PC-9 (cell line): Measurements from ENCODE around the gene NCF4. TPM values are rescaled to one million over a fixed set of nuclear protein-coding genes. Genes with fewer than 3 reads are reported as not detected.

Experiments
- BruUV-seq: library from RNA; stranded (reverse); fragments of 400-500 nt; replicated peaks from 2 replicates; lab custom pipeline; 2021; lab: Mats Ljungman, UMichigan
- CTCF ChIA-PET: fragments of 300-600 bp; sonication (Branson Sonifier 250); formaldehyde crosslinking; loops from one replicate; lab custom pipeline; 2022; ENCODE audit warnings: antibody characterized with exemption; lab: Charles Lee
- POLR2A ChIA-PET: fragments of 300-600 bp; sonication (Branson Sonifier 250); formaldehyde crosslinking; loops from one replicate; lab custom pipeline; 2022; ENCODE audit warnings: antibody characterized with exemption; ENCODE audit not compliant: unreplicated experiment; lab: Charles Lee
- DNase-seq, 2 experiments: peaks; one replicate each; pipeline versions ENCODE4 v3.0.0 to v3.0.0-alpha.2; 2015 to 2022; ENCODE audit warnings: mixed read lengths in 1 of 2
- H2AFZ ChIP-seq: fragments of 200-600 bp; sonication (generic); 2 replicates; pipeline ENCODE4 v1.8.1; 2017; ENCODE audit warnings: antibody characterized with exemption
- H3F3A ChIP-seq: fragments of 200-600 bp; sonication (generic); 2 replicates; pipeline ENCODE4 v1.8.1; 2017; ENCODE audit warnings: antibody characterized with exemption, mild to moderate bottlenecking, low read depth; ENCODE audit not compliant: insufficient read depth
- H3K27ac ChIP-seq: fragments of 200-600 bp; sonication (generic); 2 replicates; pipeline ENCODE4 v1.6.1; 2016; ENCODE audit warnings: mixed run types
- H3K27me3 ChIP-seq: fragments of 200-600 bp; sonication (generic); 2 replicates; pipeline ENCODE4 v1.6.1; 2016; ENCODE audit warnings: low read depth, mixed run types; ENCODE audit not compliant: insufficient read depth
- H3K36me3 ChIP-seq: fragments of 200-600 bp; sonication (generic); 2 replicates; pipeline ENCODE4 v1.6.1; 2016; ENCODE audit warnings: low read depth, mixed run types
- H3K4me1 ChIP-seq: fragments of 200-600 bp; sonication (generic); replicated peaks from 2 replicates; pipeline ENCODE4 v1.6.1; 2016; ENCODE audit warnings: mixed run types; ENCODE audit not compliant: insufficient read depth
- H3K4me2 ChIP-seq: fragments of 200-600 bp; sonication (generic); 2 replicates; pipeline ENCODE4 v1.6.1; 2017; ENCODE audit warnings: mixed run types
- H3K4me3 ChIP-seq: fragments of 200-600 bp; sonication (generic); 2 replicates; pipeline ENCODE4 v1.6.1; 2016; ENCODE audit warnings: mixed run types
- H3K79me2 ChIP-seq: fragments of 200-600 bp; sonication (generic); 2 replicates; pipeline ENCODE4 v1.6.1; 2017; ENCODE audit warnings: low read depth, mixed run types
- H3K9me2 ChIP-seq: fragments of 200-600 bp; sonication (generic); 2 replicates; pipeline ENCODE4 v1.8.1; 2017; ENCODE audit warnings: mild to moderate bottlenecking; ENCODE audit not compliant: insufficient read depth
- H3K9me3 ChIP-seq: fragments of 200-600 bp; sonication (generic); 2 replicates; pipeline ENCODE4 v1.8.1; 2016; ENCODE audit warnings: low read depth; ENCODE audit not compliant: insufficient read depth
- H4K20me1 ChIP-seq: fragments of 200-600 bp; sonication (generic); 2 replicates; pipeline ENCODE4 v1.8.1; 2017; ENCODE audit not compliant: insufficient read depth
- CTCF ChIP-seq: fragments of 200-600 bp; sonication (generic); conservative IDR thresholded peaks from 2 replicates; pipeline ENCODE4 v1.6.1; 2017; ENCODE audit warnings: mixed run types, antibody characterized with exemption, mild to moderate bottlenecking, moderate library complexity
- EZH2 ChIP-seq: fragments of 200-600 bp; sonication (generic); IDR thresholded peaks from 2 replicates; pipeline ENCODE4 v1.8.0; 2017; ENCODE audit warnings: antibody characterized with exemption, low read depth
- intact Hi-C: fragments of 100-400 bp; cut with micrococcal nuclease; formaldehyde crosslinking; loops from one replicate; pipeline ENCODE4 v1.10.0; 2022; ENCODE audit not compliant: unreplicated experiment
- total RNA-seq: library from RNA; stranded (reverse); gene quantifications from 2 replicates; pipeline ENCODE4 v1.2.3, GENCODE V29; 2021

Gene NCF4
- total RNA-seq, 1 experiment from 2014 or later: 3.9 TPM

GRCh38 chr22:36862251-36863242, 1.7 kb downstream of the NCF4 start:
- intact Hi-C loops: no loop called here
- Histone ChIP-seq H3K9me3 (no peaks in the 10 kb centered on the region), H4K20me1 (no peaks in the 10 kb centered on the region), H3K27ac (no peak overlapping the region), H3F3A (no peaks in the 10 kb centered on the region), H3K36me3 (no peaks in the 10 kb centered on the region), H3K4me1 (peaks cover 21% of the 10 kb centered on the region), H3K27me3 (no peaks in the 10 kb centered on the region), H3K9me2 (no peaks in the 10 kb centered on the region), H3K79me2 (no peaks in the 10 kb centered on the region), H3K4me2 (no peak overlapping the region), H3K4me3 (no peak overlapping the region), H2AFZ (no peak overlapping the region)
- no peak for DNase-seq
- ChIA-PET POLR2A (interaction anchor here (0.6 kb wide), 1 partner anchor 81 kb away, joined by 3 read pairs; no protein-coding TSS in a partner anchor), CTCF (interaction anchor here (1.3 kb wide), 1 partner anchor 9 kb away, joined by 3 read pairs; no protein-coding TSS in a partner anchor)
- BruUV-seq: no TSS peak
- no peak for TF ChIP-seq EZH2

GRCh38 chr22:36863281-36863680, 2.5 kb downstream of the NCF4 start:
- intact Hi-C loops: no loop called here
- peaks cover 21% of the 10 kb centered on the region for H3K4me1 ChIP-seq
- H3K79me2 ChIP-seq: no peaks in the 10 kb centered on the region
- POLR2A ChIA-PET: no interaction called here
- H2AFZ ChIP-seq: no peak overlapping the region
- no peaks in the 10 kb centered on the region for H3K9me3 ChIP-seq
- no peaks in the 10 kb centered on the region for H3K27me3 ChIP-seq
- H3F3A ChIP-seq: no peaks in the 10 kb centered on the region
- no peaks in the 10 kb centered on the region for H3K9me2 ChIP-seq
- DNase-seq: no peak
- no peaks in the 10 kb centered on the region for H3K36me3 ChIP-seq
- TF ChIP-seq EZH2 (no peak), CTCF (no peak)
- no peak overlapping the region for H3K4me2 ChIP-seq
- H3K27ac ChIP-seq: no peak overlapping the region
- no peak overlapping the region for H3K4me3 ChIP-seq
- BruUV-seq: no TSS peak
- no peaks in the 10 kb centered on the region for H4K20me1 ChIP-seq
- CTCF ChIA-PET: no interaction called here

- Histone ChIP-seq H3K9me2 (no peaks in the 10 kb centered on the region), H4K20me1 (no peaks in the 10 kb centered on the region), H3K36me3 (no peaks in the 10 kb centered on the region), H3K4me1 (peaks cover 25% of the 10 kb centered on the region), H3F3A (no peaks in the 10 kb centered on the region), H3K79me2 (no peaks in the 10 kb centered on the region), H3K9me3 (no peaks in the 10 kb centered on the region), H3K27me3 (no peaks in the 10 kb centered on the region), H3K4me2 (no peak overlapping the region), H3K27ac (no peak overlapping the region), H2AFZ (no peak overlapping the region), H3K4me3 (no peak overlapping the region)
- BruUV-seq: no TSS peak
- no peak for DNase-seq
- TF ChIP-seq EZH2: no peak
- no peak for TF ChIP-seq CTCF
- ChIA-PET POLR2A (no interaction called here), CTCF (no interaction called here)
- intact Hi-C loops: no loop called here
Observed at GRCh38 chr22:36863979-36864378, 3.2 kb downstream of the NCF4 start.
